KOPT-K1 (cell line): ENCODE data around the gene KANK2.

ENCODE experiments used
- H3K27ac ChIP-seq: fragments of 200-600 bp; sonication (generic); 2 replicates; pipeline ENCODE4 v1.5.1; 2016; ENCODE audit warnings: antibody characterized with exemption, mild to moderate bottlenecking, low read depth, low read length; ENCODE audit not compliant: poor library complexity, severe bottlenecking
- H3K36me3 ChIP-seq: fragments of 200-600 bp; sonication (generic); 2 replicates; pipeline ENCODE4 v1.5.1; 2017; ENCODE audit warnings: antibody characterized with exemption, mild to moderate bottlenecking, low read length, moderate library complexity; ENCODE audit not compliant: insufficient read depth
- H3K9me3 ChIP-seq: fragments of 200-600 bp; sonication (generic); 2 replicates; pipeline ENCODE4 v1.5.1; 2017; ENCODE audit warnings: antibody characterized with exemption, low read length, mild to moderate bottlenecking; ENCODE audit not compliant: insufficient read depth, poor library complexity, severe bottlenecking

The KANK2 gene

GRCh38 chr19:11233073-11233472, 35.7 kb upstream of the KANK2 start:
- Histone ChIP-seq H3K27ac (no peak overlapping the region), H3K36me3 (no peaks in the 10 kb centered on the region), H3K9me3 (no peaks in the 10 kb centered on the region)

GRCh38 chr19:11232555-11232954, 35.2 kb upstream of the KANK2 start:
- H3K36me3 ChIP-seq = no peaks in the 10 kb centered on the region
- H3K9me3 ChIP-seq = no peaks in the 10 kb centered on the region
- no peak overlapping the region for H3K27ac ChIP-seq

- Histone ChIP-seq H3K27ac (no peak overlapping the region), H3K9me3 (no peaks in the 10 kb centered on the region), H3K36me3 (no peaks in the 10 kb centered on the region)
Measured at GRCh38 chr19:11230621-11231386, 33.5 kb upstream of the KANK2 start.

- Histone ChIP-seq H3K9me3 (no peaks in the 10 kb centered on the region), H3K36me3 (no peaks in the 10 kb centered on the region), H3K27ac (no peak overlapping the region)
Measured at GRCh38 chr19:11227195-11227886, 30.0 kb upstream of the KANK2 start.

GRCh38 chr19:11226716-11227166, 29.4 kb upstream of the KANK2 start:
- no peak overlapping the region for H3K27ac ChIP-seq
- no peaks in the 10 kb centered on the region for H3K9me3 ChIP-seq
- no peaks in the 10 kb centered on the region for H3K36me3 ChIP-seq

GRCh38 chr19:11225815-11226214, 28.5 kb upstream of the KANK2 start:
- H3K27ac ChIP-seq = no peak overlapping the region

GRCh38 chr19:11225172-11225571, 27.8 kb upstream of the KANK2 start:
- Histone ChIP-seq H3K27ac (no peak overlapping the region), H3K36me3 (no peaks in the 10 kb centered on the region), H3K9me3 (peaks cover 5% of the 10 kb centered on the region)

More at GRCh38 chr19:11225815-11226214, 28.5 kb upstream of the KANK2 start:
- H3K36me3 ChIP-seq = no peaks in the 10 kb centered on the region
- H3K9me3 ChIP-seq = peaks cover 5% of the 10 kb centered on the region

- Histone ChIP-seq H3K27ac (no peak overlapping the region), H3K9me3 (peaks cover 5% of the 10 kb centered on the region), H3K36me3 (no peaks in the 10 kb centered on the region)
Measured at GRCh38 chr19:11224429-11224828, 27.1 kb upstream of the KANK2 start.

- Histone ChIP-seq H3K9me3 (peaks cover 5% of the 10 kb centered on the region), H3K36me3 (no peaks in the 10 kb centered on the region)
Measured at GRCh38 chr19:11223200-11223599, 25.9 kb upstream of the KANK2 start.

GRCh38 chr19:11221082-11221598, 23.8 kb upstream of the KANK2 start:
- Histone ChIP-seq H3K27ac (no peak overlapping the region), H3K36me3 (no peaks in the 10 kb centered on the region), H3K9me3 (peaks cover 5% of the 10 kb centered on the region)

More at GRCh38 chr19:11223200-11223599, 25.9 kb upstream of the KANK2 start:
- H3K27ac ChIP-seq = no peak overlapping the region

GRCh38 chr19:11214387-11214786, 17.0 kb upstream of the KANK2 start:
- Histone ChIP-seq H3K27ac (no peak overlapping the region), H3K9me3 (no peaks in the 10 kb centered on the region), H3K36me3 (no peaks in the 10 kb centered on the region)

GRCh38 chr19:11210656-11210928, 13.2 kb upstream of the KANK2 start:
- no peaks in the 10 kb centered on the region for H3K36me3 ChIP-seq
- no peak overlapping the region for H3K27ac ChIP-seq
- no peaks in the 10 kb centered on the region for H3K9me3 ChIP-seq

- Histone ChIP-seq H3K9me3 (no peaks in the 10 kb centered on the region), H3K36me3 (no peaks in the 10 kb centered on the region), H3K27ac (no peak overlapping the region)
Measured at GRCh38 chr19:11209839-11210655, 12.7 kb upstream of the KANK2 start.

- Histone ChIP-seq H3K27ac (no peak overlapping the region), H3K36me3 (no peaks in the 10 kb centered on the region), H3K9me3 (no peaks in the 10 kb centered on the region)
Measured at GRCh38 chr19:11208561-11209471, 11.5 kb upstream of the KANK2 start.
